Neuron (in vitro differentiated cells): ENCODE results near the gene CCL3.

Experiments used
- H2AFZ ChIP-seq: one replicate; pipeline ENCODE4 v1.6.1; 2013; ENCODE audit warnings: low read depth, mild to moderate bottlenecking, inconsistent platforms, low read length, moderate library complexity
- H3K27me3 ChIP-seq: one replicate; pipeline ENCODE4 v1.6.1; 2013; ENCODE audit warnings: low read length; ENCODE audit not compliant: insufficient read depth
- H3K36me3 ChIP-seq: one replicate; pipeline ENCODE4 v1.6.1; 2013; ENCODE audit warnings: low read length; ENCODE audit not compliant: insufficient read depth
- H3K4me1 ChIP-seq: one replicate; pipeline ENCODE4 v1.6.1; 2013; ENCODE audit warnings: low read length; ENCODE audit not compliant: insufficient read depth
- H3K4me3 ChIP-seq: 2 replicates; pipeline ENCODE4 v1.5.1; 2013; ENCODE audit warnings: mild to moderate bottlenecking, low read length, moderate library complexity
- H3K9me3 ChIP-seq: one replicate; pipeline ENCODE4 v1.6.1; 2013; ENCODE audit warnings: low read length

CCL3 gene

GRCh38 chr17:36068524-36068923 is 21.4 kb downstream of the CCL3 start:
- no peaks in the 10 kb centered on the region for H3K9me3 ChIP-seq
- H3K4me3 ChIP-seq, result no peak overlapping the region
- H2AFZ ChIP-seq, result no peak overlapping the region
- peaks cover 3% of the 10 kb centered on the region for H3K27me3 ChIP-seq
- H3K4me1 ChIP-seq, result no peaks in the 10 kb centered on the region
- H3K36me3 ChIP-seq, result no peaks in the 10 kb centered on the region

GRCh38 chr17:36066365-36066985 is 23.5 kb downstream of the CCL3 start:
- Histone ChIP-seq H2AFZ (no peak overlapping the region), H3K27me3 (peaks cover 3% of the 10 kb centered on the region), H3K9me3 (no peaks in the 10 kb centered on the region), H3K4me3 (no peak overlapping the region), H3K36me3 (no peaks in the 10 kb centered on the region), H3K4me1 (no peaks in the 10 kb centered on the region)

- no peaks in the 10 kb centered on the region for H3K4me1 ChIP-seq
- no peak within 1 kb of the TSS for H2AFZ ChIP-seq
- no peak within 1 kb of the TSS for H3K4me3 ChIP-seq
- no peaks in the 10 kb centered on the region for H3K9me3 ChIP-seq
- H3K27me3 ChIP-seq, result peaks cover under 1% of the 10 kb centered on the region
- H3K36me3 ChIP-seq, result no peaks in the 10 kb centered on the region
These were observed 26.0 kb downstream of the CCL3 start, which contains the start of gene CCL18 for GRCh38 chr17:36063786-36064541. Gene CCL18, plus strand, starts transcription at chr17:36064272. Its CDS starts 71 bp downstream, at chr17:36064343.

GRCh38 chr17:36060816-36061215 is 29.1 kb downstream of the CCL3 start:
- H2AFZ ChIP-seq, result no peak overlapping the region
- no peaks in the 10 kb centered on the region for H3K36me3 ChIP-seq
- no peaks in the 10 kb centered on the region for H3K4me1 ChIP-seq
- no peaks in the 10 kb centered on the region for H3K27me3 ChIP-seq
- H3K4me3 ChIP-seq, result no peak overlapping the region
- H3K9me3 ChIP-seq, result no peaks in the 10 kb centered on the region

GRCh38 chr17:36059406-36059805 is 30.5 kb downstream of the CCL3 start:
- no peaks in the 10 kb centered on the region for H3K9me3 ChIP-seq
- no peak overlapping the region for H3K4me3 ChIP-seq
- H2AFZ ChIP-seq, result no peak overlapping the region
- no peaks in the 10 kb centered on the region for H3K27me3 ChIP-seq
- no peaks in the 10 kb centered on the region for H3K4me1 ChIP-seq
- no peaks in the 10 kb centered on the region for H3K36me3 ChIP-seq

GRCh38 chr17:36057911-36058310 is 32.0 kb downstream of the CCL3 start:
- Histone ChIP-seq H3K27me3 (no peaks in the 10 kb centered on the region), H3K9me3 (no peaks in the 10 kb centered on the region), H2AFZ (no peak overlapping the region), H3K4me1 (no peaks in the 10 kb centered on the region), H3K36me3 (no peaks in the 10 kb centered on the region), H3K4me3 (no peak overlapping the region)

- Histone ChIP-seq H3K4me3 (no peak overlapping the region), H3K36me3 (no peaks in the 10 kb centered on the region), H2AFZ (no peak overlapping the region), H3K9me3 (no peaks in the 10 kb centered on the region), H3K4me1 (no peaks in the 10 kb centered on the region), H3K27me3 (no peaks in the 10 kb centered on the region)
These were observed 33.9 kb downstream of the CCL3 start for GRCh38 chr17:36055921-36056520.

GRCh38 chr17:36055171-36055570 is 34.8 kb downstream of the CCL3 start:
- no peaks in the 10 kb centered on the region for H3K27me3 ChIP-seq
- H3K9me3 ChIP-seq, result no peaks in the 10 kb centered on the region
- H3K4me1 ChIP-seq, result no peaks in the 10 kb centered on the region
- no peak overlapping the region for H2AFZ ChIP-seq
- H3K4me3 ChIP-seq, result no peak overlapping the region
- no peaks in the 10 kb centered on the region for H3K36me3 ChIP-seq

- Histone ChIP-seq H3K4me3 (no peak overlapping the region), H3K9me3 (no peaks in the 10 kb centered on the region), H3K36me3 (no peaks in the 10 kb centered on the region), H2AFZ (no peak overlapping the region), H3K27me3 (no peaks in the 10 kb centered on the region), H3K4me1 (no peaks in the 10 kb centered on the region)
These were observed 40.3 kb downstream of the CCL3 start for GRCh38 chr17:36049643-36050042.

- H3K4me3 ChIP-seq, result no peak overlapping the region
- H3K27me3 ChIP-seq, result no peaks in the 10 kb centered on the region
- H3K9me3 ChIP-seq, result no peaks in the 10 kb centered on the region
- H3K4me1 ChIP-seq, result no peaks in the 10 kb centered on the region
- H3K36me3 ChIP-seq, result no peaks in the 10 kb centered on the region
- no peak overlapping the region for H2AFZ ChIP-seq
These were observed 41.9 kb downstream of the CCL3 start for GRCh38 chr17:36048066-36048465.
